ENCODE results near the gene TCF7L1. TPM values are rescaled to one million over a fixed set of nuclear protein-coding genes. Genes with fewer than 3 reads are reported as not detected.

Gene TCF7L1
- total and polyA plus RNA-seq, 2 of the 13 experiments (the other 11 are each of a cell fraction or from before 2014, with no cell fraction given): 0.04 to 0.15 TPM

DNA sequence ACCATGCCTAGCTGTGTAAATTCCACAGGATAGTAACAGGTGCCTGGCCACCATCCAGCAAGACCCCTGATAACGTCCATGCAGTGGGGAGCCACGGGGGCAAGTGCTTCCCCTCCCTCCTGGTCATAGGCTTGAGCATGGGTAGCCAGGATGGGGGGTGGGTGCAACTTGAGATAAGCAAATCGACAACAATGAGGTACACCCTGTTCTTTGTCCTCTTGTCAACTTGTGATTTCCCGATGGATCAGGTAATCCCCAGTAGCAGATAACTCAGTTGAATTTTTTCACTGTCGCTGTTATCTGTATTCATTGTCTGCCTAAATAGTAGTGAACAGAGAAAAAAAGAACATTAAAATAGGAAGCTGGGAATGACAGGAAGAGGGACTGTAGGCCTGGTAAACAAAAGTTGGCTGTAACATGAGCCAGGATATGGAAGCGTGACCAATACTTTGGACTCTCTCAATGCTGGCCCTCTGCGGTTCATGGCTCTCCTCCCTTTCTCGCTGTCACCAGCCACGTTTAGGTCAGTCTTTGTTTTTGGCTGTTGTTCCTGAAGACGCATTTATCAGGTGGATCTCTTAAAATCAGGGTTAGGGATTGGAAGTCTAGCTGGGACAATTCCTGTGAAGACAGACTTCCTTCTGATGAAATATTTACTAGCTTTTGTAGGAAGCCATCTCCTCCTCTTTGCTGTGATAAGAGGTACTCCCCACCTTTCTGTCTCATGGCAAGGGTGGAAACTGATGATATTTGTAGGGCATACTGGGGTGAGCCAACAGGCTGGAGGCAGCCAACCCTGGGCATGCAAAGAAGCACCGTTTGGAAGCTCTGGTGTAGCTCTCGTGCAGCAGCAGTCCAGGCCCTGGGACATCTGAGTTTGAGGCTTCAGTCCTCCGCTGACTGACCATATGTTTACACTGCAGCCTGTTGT is 42.4 kb downstream of the TCF7L1 start (continued):
- TF ChIP-seq, protein P1, sequence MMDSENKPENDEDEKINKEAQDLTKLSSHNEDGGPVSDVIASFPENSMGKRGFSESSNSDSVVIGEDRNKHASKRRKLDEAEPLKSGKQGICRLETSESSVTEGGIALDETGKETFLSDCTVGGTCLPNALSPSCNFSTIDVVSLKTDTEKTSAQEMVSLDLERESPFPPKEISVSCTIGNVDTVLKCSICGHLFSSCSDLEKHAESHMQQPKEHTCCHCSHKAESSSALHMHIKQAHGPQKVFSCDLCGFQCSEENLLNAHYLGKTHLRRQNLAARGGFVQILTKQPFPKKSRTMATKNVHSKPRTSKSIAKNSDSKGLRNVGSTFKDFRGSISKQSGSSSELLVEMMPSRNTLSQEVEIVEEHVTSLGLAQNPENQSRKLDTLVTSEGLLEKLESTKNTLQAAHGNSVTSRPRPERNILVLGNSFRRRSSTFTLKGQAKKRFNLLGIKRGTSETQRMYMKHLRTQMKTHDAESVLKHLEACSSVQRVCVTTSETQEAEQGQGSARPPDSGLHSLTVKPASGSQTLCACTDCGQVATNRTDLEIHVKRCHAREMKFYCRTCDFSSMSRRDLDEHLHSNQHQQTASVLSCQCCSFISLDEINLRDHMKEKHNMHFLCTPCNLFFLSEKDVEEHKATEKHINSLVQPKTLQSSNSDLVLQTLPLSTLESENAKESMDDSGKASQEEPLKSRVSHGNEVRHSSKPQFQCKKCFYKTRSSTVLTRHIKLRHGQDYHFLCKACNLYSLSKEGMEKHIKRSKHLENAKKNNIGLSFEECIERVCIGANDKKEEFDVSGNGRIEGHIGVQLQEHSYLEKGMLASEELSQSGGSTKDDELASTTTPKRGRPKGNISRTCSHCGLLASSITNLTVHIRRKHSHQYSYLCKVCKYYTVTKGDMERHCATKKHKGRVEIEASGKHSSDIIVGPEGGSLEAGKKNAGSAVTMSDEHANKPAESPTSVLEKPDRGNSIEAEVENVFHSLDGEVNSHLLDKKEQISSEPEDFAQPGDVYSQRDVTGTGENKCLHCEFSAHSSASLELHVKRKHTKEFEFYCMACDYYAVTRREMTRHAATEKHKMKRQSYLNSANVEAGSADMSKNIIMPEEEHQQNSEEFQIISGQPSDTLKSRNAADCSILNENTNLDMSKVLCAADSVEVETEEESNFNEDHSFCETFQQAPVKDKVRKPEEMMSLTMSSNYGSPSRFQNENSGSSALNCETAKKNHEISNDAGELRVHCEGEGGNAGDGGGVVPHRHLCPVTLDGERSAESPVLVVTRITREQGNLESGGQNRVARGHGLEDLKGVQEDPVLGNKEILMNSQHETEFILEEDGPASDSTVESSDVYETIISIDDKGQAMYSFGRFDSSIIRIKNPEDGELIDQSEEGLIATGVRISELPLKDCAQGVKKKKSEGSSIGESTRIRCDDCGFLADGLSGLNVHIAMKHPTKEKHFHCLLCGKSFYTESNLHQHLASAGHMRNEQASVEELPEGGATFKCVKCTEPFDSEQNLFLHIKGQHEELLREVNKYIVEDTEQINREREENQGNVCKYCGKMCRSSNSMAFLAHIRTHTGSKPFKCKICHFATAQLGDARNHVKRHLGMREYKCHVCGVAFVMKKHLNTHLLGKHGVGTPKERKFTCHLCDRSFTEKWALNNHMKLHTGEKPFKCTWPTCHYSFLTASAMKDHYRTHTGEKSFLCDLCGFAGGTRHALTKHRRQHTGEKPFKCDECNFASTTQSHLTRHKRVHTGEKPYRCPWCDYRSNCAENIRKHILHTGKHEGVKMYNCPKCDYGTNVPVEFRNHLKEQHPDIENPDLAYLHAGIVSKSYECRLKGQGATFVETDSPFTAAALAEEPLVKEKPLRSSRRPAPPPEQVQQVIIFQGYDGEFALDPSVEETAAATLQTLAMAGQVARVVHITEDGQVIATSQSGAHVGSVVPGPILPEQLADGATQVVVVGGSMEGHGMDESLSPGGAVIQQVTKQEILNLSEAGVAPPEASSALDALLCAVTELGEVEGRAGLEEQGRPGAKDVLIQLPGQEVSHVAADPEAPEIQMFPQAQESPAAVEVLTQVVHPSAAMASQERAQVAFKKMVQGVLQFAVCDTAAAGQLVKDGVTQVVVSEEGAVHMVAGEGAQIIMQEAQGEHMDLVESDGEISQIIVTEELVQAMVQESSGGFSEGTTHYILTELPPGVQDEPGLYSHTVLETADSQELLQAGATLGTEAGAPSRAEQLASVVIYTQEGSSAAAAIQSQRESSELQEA (CRISPR knock-in tag; IDR thresholded peaks at IDR 0.05; ENCODE audit: not compliant biosample characterization): no peak
- TF ChIP-seq SRY (CRISPR knock-in tag; IDR thresholded peaks at IDR 0.05) (no peak), GABPB1 (CRISPR knock-in tag; IDR thresholded peaks at IDR 0.05) (0 out of 2 replicates have a peak, but pooled peaks have one; percentile 52), GFI1 (CRISPR knock-in tag; IDR thresholded peaks at IDR 0.05; ENCODE audit: borderline replicate concordance) (0 out of 2 replicates have a peak, but pooled peaks have one; percentile 18), NONO (IDR thresholded peaks at IDR 0.05) (no peak), NONO (CRISPR knock-in tag; conservative IDR thresholded peaks at IDR 0.05) (0 out of 2 replicates have a peak, but pooled peaks have one; percentile 33), NR1H2 (CRISPR knock-in tag; IDR thresholded peaks at IDR 0.05; ENCODE audit: borderline replicate concordance, low read depth) (no peak), ZNF350 (CRISPR knock-in tag; IDR thresholded peaks at IDR 0.05; ENCODE audit: borderline replicate concordance, low read depth) (peak; percentile 20; the same call in 1 of the 2 replicates), RAD21 (CRISPR knock-in tag; IDR thresholded peaks at IDR 0.05) (no peak), HDAC6 (IDR thresholded peaks at IDR 0.05; ENCODE audit: low read depth, low read length) (no peak)
- TF ChIP-seq, protein P2, sequence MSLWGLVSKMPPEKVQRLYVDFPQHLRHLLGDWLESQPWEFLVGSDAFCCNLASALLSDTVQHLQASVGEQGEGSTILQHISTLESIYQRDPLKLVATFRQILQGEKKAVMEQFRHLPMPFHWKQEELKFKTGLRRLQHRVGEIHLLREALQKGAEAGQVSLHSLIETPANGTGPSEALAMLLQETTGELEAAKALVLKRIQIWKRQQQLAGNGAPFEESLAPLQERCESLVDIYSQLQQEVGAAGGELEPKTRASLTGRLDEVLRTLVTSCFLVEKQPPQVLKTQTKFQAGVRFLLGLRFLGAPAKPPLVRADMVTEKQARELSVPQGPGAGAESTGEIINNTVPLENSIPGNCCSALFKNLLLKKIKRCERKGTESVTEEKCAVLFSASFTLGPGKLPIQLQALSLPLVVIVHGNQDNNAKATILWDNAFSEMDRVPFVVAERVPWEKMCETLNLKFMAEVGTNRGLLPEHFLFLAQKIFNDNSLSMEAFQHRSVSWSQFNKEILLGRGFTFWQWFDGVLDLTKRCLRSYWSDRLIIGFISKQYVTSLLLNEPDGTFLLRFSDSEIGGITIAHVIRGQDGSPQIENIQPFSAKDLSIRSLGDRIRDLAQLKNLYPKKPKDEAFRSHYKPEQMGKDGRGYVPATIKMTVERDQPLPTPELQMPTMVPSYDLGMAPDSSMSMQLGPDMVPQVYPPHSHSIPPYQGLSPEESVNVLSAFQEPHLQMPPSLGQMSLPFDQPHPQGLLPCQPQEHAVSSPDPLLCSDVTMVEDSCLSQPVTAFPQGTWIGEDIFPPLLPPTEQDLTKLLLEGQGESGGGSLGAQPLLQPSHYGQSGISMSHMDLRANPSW (CRISPR knock-in tag; IDR thresholded peaks at IDR 0.05; ENCODE audit: borderline replicate concordance): peak; percentile 66; the same call in 1 of the 2 replicates
- TF ChIP-seq, protein P3, sequence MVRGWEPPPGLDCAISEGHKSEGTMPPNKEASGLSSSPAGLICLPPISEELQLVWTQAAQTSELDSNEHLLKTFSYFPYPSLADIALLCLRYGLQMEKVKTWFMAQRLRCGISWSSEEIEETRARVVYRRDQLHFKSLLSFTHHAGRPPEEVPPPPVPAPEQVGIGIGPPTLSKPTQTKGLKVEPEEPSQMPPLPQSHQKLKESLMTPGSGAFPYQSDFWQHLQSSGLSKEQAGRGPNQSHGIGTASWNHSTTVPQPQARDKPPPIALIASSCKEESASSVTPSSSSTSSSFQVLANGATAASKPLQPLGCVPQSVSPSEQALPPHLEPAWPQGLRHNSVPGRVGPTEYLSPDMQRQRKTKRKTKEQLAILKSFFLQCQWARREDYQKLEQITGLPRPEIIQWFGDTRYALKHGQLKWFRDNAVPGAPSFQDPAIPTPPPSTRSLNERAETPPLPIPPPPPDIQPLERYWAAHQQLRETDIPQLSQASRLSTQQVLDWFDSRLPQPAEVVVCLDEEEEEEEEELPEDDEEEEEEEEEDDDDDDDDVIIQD (CRISPR knock-in tag; IDR thresholded peaks at IDR 0.05; ENCODE audit: low read depth): peak; percentile 39; the same call in 1 of the 2 replicates
- TF ChIP-seq, protein P4, sequence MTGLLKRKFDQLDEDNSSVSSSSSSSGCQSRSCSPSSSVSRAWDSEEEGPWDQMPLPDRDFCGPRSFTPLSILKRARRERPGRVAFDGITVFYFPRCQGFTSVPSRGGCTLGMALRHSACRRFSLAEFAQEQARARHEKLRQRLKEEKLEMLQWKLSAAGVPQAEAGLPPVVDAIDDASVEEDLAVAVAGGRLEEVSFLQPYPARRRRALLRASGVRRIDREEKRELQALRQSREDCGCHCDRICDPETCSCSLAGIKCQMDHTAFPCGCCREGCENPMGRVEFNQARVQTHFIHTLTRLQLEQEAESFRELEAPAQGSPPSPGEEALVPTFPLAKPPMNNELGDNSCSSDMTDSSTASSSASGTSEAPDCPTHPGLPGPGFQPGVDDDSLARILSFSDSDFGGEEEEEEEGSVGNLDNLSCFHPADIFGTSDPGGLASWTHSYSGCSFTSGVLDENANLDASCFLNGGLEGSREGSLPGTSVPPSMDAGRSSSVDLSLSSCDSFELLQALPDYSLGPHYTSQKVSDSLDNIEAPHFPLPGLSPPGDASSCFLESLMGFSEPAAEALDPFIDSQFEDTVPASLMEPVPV (CRISPR knock-in tag; IDR thresholded peaks at IDR 0.05): no peak

Data from HepG2 (cell line).